ENCODE measurements around the gene TRMT44.

- TF ChIP-seq SUZ12 (IDR thresholded peaks at IDR 0.05) (no peak), SP1 (IDR thresholded peaks at IDR 0.05) (no peak), FOXM1 (IDR thresholded peaks at IDR 0.05; ENCODE audit: borderline replicate concordance) (no peak), TARDBP (IDR thresholded peaks at IDR 0.05) (no peak), FOXK2 (IDR thresholded peaks at IDR 0.05) (no peak), ELF4 (IDR thresholded peaks at IDR 0.05) (no peak)
Measured at GRCh38 chr4:8493484-8493883, 52.9 kb downstream of the TRMT44 start.
